ENCODE measurements around the gene LTB. TPM values are rescaled to one million over a fixed set of nuclear protein-coding genes. Genes with fewer than 3 reads are reported as not detected.
A peak's percentile ranks its signal among the peaks of the same experiment; 100 is the strongest.

Gene LTB
- total and polyA plus RNA-seq, 9 of the 15 experiments (the other 6 are each of a cell fraction or from before 2014, with no cell fraction given), result 0.07 to 0.51 TPM; not detected in 7

DNA sequence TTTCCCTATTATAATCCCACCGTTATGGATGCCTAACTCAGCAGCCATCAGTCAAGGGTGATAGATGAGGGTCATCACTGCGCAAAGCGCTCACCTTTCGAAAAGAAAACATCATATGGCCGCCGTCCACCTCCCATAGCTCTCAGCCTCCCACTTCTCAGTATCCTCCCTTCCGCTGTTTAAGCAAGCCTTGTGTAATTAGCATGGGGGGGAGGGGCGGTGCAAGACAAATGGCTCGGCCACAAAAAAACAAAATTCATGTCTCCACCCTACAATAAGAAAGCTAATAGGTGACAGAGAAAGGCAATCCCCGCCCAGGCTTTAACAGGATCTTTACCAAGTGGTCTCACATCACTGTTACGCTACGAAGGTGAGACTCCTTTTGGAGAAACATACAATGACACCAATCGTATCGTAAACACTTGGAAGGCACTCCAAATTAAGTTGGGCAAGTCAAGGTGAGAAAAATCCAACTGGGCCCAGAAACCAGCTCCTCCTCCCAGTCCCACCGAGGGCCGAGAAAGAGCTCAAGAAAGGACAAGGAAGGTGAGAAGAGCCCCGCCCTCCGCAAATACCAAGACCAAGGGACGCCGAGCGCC, 41.1 kb downstream of the LTB start (continued):
- peak; percentile 44 for TF ChIP-seq MEIS2 (IDR thresholded peaks at IDR 0.05; ENCODE audit: partially characterized antibody)
- TF ChIP-seq, protein P1, sequence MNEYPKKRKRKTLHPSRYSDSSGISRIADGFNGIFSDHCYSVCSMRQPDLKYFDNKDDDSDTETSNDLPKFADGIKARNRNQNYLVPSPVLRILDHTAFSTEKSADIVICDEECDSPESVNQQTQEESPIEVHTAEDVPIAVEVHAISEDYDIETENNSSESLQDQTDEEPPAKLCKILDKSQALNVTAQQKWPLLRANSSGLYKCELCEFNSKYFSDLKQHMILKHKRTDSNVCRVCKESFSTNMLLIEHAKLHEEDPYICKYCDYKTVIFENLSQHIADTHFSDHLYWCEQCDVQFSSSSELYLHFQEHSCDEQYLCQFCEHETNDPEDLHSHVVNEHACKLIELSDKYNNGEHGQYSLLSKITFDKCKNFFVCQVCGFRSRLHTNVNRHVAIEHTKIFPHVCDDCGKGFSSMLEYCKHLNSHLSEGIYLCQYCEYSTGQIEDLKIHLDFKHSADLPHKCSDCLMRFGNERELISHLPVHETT (CRISPR knock-in tag; conservative IDR thresholded peaks at IDR 0.05 in 1 of 2, IDR thresholded peaks at IDR 0.05 in 1 of 2), result no peak
- no peak for TF ChIP-seq TAL1 (IDR thresholded peaks at IDR 0.05)
- TF ChIP-seq ELF2 (CRISPR knock-in tag; IDR thresholded peaks at IDR 0.05), result no peak; the same call in 1 of the 2 replicates
- TF ChIP-seq RFX5 (IDR thresholded peaks at IDR 0.05; ENCODE audit: low read depth, low read length), result no peak
- TF ChIP-seq ZNF121 (CRISPR knock-in tag; conservative IDR thresholded peaks at IDR 0.05), result no peak
- TF ChIP-seq, protein P2, sequence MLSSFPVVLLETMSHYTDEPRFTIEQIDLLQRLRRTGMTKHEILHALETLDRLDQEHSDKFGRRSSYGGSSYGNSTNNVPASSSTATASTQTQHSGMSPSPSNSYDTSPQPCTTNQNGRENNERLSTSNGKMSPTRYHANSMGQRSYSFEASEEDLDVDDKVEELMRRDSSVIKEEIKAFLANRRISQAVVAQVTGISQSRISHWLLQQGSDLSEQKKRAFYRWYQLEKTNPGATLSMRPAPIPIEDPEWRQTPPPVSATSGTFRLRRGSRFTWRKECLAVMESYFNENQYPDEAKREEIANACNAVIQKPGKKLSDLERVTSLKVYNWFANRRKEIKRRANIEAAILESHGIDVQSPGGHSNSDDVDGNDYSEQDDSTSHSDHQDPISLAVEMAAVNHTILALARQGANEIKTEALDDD (IDR thresholded peaks at IDR 0.05), result 0 out of 2 replicates have a peak, but pooled peaks have one; percentile 11
- no peak for TF ChIP-seq ZNF507 (tag; conservative IDR thresholded peaks at IDR 0.05)
- TF ChIP-seq NR2C1 (IDR thresholded peaks at IDR 0.05), result no peak
- no peak for TF ChIP-seq NR2C1 (tag; IDR thresholded peaks at IDR 0.05)
- no peak; the same call in 1 of the 2 replicates for TF ChIP-seq ZNF589 (CRISPR knock-in tag; IDR thresholded peaks at IDR 0.05; ENCODE audit: low read depth)
- no peak for TF ChIP-seq EP300 (IDR thresholded peaks at IDR 0.05; ENCODE audit: low read length)
- TF ChIP-seq ILK (tag; IDR thresholded peaks at IDR 0.05; ENCODE audit: borderline replicate concordance, low read depth), result no peak
- TF ChIP-seq ZFPM2 (CRISPR knock-in tag; IDR thresholded peaks at IDR 0.05), result no peak
- TF ChIP-seq, protein P3, sequence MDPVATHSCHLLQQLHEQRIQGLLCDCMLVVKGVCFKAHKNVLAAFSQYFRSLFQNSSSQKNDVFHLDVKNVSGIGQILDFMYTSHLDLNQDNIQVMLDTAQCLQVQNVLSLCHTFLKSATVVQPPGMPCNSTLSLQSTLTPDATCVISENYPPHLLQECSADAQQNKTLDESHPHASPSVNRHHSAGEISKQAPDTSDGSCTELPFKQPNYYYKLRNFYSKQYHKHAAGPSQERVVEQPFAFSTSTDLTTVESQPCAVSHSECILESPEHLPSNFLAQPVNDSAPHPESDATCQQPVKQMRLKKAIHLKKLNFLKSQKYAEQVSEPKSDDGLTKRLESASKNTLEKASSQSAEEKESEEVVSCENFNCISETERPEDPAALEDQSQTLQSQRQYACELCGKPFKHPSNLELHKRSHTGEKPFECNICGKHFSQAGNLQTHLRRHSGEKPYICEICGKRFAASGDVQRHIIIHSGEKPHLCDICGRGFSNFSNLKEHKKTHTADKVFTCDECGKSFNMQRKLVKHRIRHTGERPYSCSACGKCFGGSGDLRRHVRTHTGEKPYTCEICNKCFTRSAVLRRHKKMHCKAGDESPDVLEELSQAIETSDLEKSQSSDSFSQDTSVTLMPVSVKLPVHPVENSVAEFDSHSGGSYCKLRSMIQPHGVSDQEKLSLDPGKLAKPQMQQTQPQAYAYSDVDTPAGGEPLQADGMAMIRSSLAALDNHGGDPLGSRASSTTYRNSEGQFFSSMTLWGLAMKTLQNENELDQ (CRISPR knock-in tag; IDR thresholded peaks at IDR 0.05; ENCODE audit: borderline replicate concordance), result 0 out of 2 replicates have a peak, but pooled peaks have one; percentile 34
- TF ChIP-seq, protein P4, sequence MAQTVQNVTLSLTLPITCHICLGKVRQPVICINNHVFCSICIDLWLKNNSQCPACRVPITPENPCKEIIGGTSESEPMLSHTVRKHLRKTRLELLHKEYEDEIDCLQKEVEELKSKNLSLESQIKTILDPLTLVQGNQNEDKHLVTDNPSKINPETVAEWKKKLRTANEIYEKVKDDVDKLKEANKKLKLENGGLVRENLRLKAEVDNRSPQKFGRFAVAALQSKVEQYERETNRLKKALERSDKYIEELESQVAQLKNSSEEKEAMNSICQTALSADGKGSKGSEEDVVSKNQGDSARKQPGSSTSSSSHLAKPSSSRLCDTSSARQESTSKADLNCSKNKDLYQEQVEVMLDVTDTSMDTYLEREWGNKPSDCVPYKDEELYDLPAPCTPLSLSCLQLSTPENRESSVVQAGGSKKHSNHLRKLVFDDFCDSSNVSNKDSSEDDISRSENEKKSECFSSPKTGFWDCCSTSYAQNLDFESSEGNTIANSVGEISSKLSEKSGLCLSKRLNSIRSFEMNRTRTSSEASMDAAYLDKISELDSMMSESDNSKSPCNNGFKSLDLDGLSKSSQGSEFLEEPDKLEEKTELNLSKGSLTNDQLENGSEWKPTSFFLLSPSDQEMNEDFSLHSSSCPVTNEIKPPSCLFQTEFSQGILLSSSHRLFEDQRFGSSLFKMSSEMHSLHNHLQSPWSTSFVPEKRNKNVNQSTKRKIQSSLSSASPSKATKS (CRISPR knock-in tag; IDR thresholded peaks at IDR 0.05), result peak; percentile 64; the same call in 1 of the 2 replicates
- no peak for TF ChIP-seq ZNF445 (CRISPR knock-in tag; IDR thresholded peaks at IDR 0.05; ENCODE audit: low read depth)
- peak; percentile 67; the same call in 1 of the 2 replicates for TF ChIP-seq RNF2 (IDR thresholded peaks at IDR 0.05)

Data from K562 (cell line).